ENCODE data around the gene DHRSX. TPM values are rescaled to one million over a fixed set of nuclear protein-coding genes. Genes with fewer than 3 reads are reported as not detected.

Gene DHRSX
- total RNA-seq, 3 donors from 2014 or later: 24.3 to 39.0 (median 29.2) TPM

- no peaks in the 10 kb centered on the region for H3K9me3 ChIP-seq
- H3K27me3 ChIP-seq: no peaks in the 10 kb centered on the region
- H3K4me1 ChIP-seq: peaks cover 0 to 6% of the 10 kb centered on the region in 2 donors
- peak overlapping the region; percentile 81 to 96 (median 96) for H3K4me3 ChIP-seq
- intact Hi-C loops (cut with DNase I; ENCODE audit: low total_unique reads): no loop called here
- no peak for DNase-seq (ENCODE audit: low spot score in 2 of 2)
- no peaks in the 10 kb centered on the region for H3K36me3 ChIP-seq
- TF ChIP-seq POLR2AphosphoS5 (IDR thresholded peaks at IDR 0.05): no peak
- no peak for TF ChIP-seq POLR2A (IDR thresholded peaks at IDR 0.05)
- TF ChIP-seq CTCF (IDR thresholded peaks at IDR 0.05): no peak
- peak overlapping the region; percentile 84 to 92 for H3K27ac ChIP-seq
These were observed 2.6 kb downstream of the DHRSX start for GRCh38 chrX:2497961-2498780.

GRCh38 chrX:2495595-2495994, 5.2 kb downstream of the DHRSX start:
- DNase-seq (ENCODE audit: low spot score in 2 of 2): no peak
- intact Hi-C loops (cut with DNase I; ENCODE audit: low total_unique reads): no loop called here

GRCh38 chrX:2492531-2493218, 8.1 kb downstream of the DHRSX start:
- no peak overlapping the region for H3K27ac ChIP-seq
- H3K4me3 ChIP-seq: no peak overlapping the region
- no peak for DNase-seq (ENCODE audit: low spot score in 2 of 2)
- no peaks in the 10 kb centered on the region for H3K4me1 ChIP-seq
- no peak for TF ChIP-seq POLR2A (IDR thresholded peaks at IDR 0.05)
- TF ChIP-seq POLR2AphosphoS5 (IDR thresholded peaks at IDR 0.05): no peak
- TF ChIP-seq CTCF (IDR thresholded peaks at IDR 0.05): no peak
- H3K27me3 ChIP-seq: no peaks in the 10 kb centered on the region
- peaks cover 10% of the 10 kb centered on the region for H3K36me3 ChIP-seq
- no peaks in the 10 kb centered on the region for H3K9me3 ChIP-seq
- intact Hi-C loops (cut with DNase I; ENCODE audit: low total_unique reads): no loop called here

More at GRCh38 chrX:2495595-2495994, 5.2 kb downstream of the DHRSX start:
- Histone ChIP-seq H3K4me1 (peaks cover 0 to 6% of the 10 kb centered on the region in 2 donors), H3K36me3 (no peaks in the 10 kb centered on the region), H3K4me3 (no peak overlapping the region), H3K27me3 (no peaks in the 10 kb centered on the region), H3K9me3 (no peaks in the 10 kb centered on the region), H3K27ac (no peak overlapping the region)
- no peak for TF ChIP-seq CTCF (IDR thresholded peaks at IDR 0.05)
- no peak for TF ChIP-seq POLR2A (IDR thresholded peaks at IDR 0.05)
- no peak for TF ChIP-seq POLR2AphosphoS5 (IDR thresholded peaks at IDR 0.05)

GRCh38 chrX:2490634-2491033, 10.1 kb downstream of the DHRSX start:
- H3K36me3 ChIP-seq: peaks cover 10% of the 10 kb centered on the region
- H3K27ac ChIP-seq: no peak overlapping the region
- intact Hi-C loops (cut with DNase I; ENCODE audit: low total_unique reads): no loop called here
- H3K9me3 ChIP-seq: no peaks in the 10 kb centered on the region
- DNase-seq (ENCODE audit: low spot score in 2 of 2): peak in 1 of 2 donors; percentile 47
- TF ChIP-seq CTCF (IDR thresholded peaks at IDR 0.05) (no peak), POLR2A (IDR thresholded peaks at IDR 0.05) (no peak), POLR2AphosphoS5 (IDR thresholded peaks at IDR 0.05) (no peak)
- no peak overlapping the region for H3K4me3 ChIP-seq
- H3K27me3 ChIP-seq: no peaks in the 10 kb centered on the region
- no peaks in the 10 kb centered on the region for H3K4me1 ChIP-seq

All from breast epithelium (tissue), 4 donors.